Duodenal mucosa (tissue), 2 donors: ENCODE measurements around the gene MAGI1.

ENCODE experiments used
- H3K27ac ChIP-seq: one replicate; pipeline ENCODE4 v1.7.0; 2013; ENCODE audit warnings: low read depth, low read length
- H3K27me3 ChIP-seq, 2 donors: one replicate each; pipeline ENCODE4 v1.7.0; 2013; ENCODE audit warnings: low read length in 2 of 2, control low read depth in 1 of 2; ENCODE audit not compliant: insufficient read depth in 2 of 2, control insufficient read depth in 1 of 2
- H3K36me3 ChIP-seq, 2 donors: one replicate each; pipeline ENCODE4 v1.7.0; 2013; ENCODE audit warnings: low read length in 2 of 2, control low read depth in 1 of 2; ENCODE audit not compliant: insufficient read depth in 2 of 2, control insufficient read depth in 1 of 2
- H3K4me1 ChIP-seq, 2 donors: one replicate each; pipeline ENCODE4 v1.7.0; 2013; ENCODE audit warnings: low read length in 2 of 2, control low read depth in 1 of 2; ENCODE audit not compliant: insufficient read depth in 2 of 2, control insufficient read depth in 1 of 2
- H3K4me3 ChIP-seq, 2 donors: one replicate each; pipeline ENCODE4 v1.7.0; 2013; ENCODE audit warnings: low read length in 2 of 2, low read depth in 1 of 2
- H3K9ac ChIP-seq, 2 donors: one replicate each; pipeline ENCODE4 v1.7.0; 2013; ENCODE audit warnings: low read length in 2 of 2, low read depth in 1 of 2
- H3K9me3 ChIP-seq, 2 donors: one replicate each; pipeline ENCODE4 v1.7.0; 2013; ENCODE audit warnings: low read length in 2 of 2, control low read depth in 1 of 2; ENCODE audit not compliant: control insufficient read depth in 1 of 2

Gene MAGI1

DNA sequence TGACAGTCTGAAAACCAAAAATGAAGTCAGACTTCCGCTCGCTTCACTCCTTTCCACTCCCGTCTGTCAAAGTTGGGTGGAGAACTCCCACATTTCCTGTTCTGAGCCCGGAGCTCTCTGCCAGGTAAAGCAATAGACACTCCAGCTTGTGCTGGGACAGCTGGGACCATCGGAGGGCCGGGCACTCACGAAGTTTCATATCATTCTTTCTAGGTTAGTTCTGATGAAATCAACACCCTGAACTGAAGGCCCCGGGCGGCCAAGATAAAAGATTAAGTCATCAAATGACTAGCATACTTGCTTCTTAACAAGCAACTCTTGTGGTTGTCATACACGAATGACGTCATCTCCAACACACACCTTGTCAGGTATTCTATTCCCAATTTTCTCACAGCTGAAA, 42.1 kb downstream of the MAGI1 start:
- Histone ChIP-seq H3K9ac (no peak overlapping the region), H3K4me3 (no peak overlapping the region), H3K27ac (no peak overlapping the region), H3K9me3 (no peaks in the 10 kb centered on the region), H3K27me3 (no peaks in the 10 kb centered on the region), H3K4me1 (no peaks in the 10 kb centered on the region), H3K36me3 (no peaks in the 10 kb centered on the region)

DNA sequence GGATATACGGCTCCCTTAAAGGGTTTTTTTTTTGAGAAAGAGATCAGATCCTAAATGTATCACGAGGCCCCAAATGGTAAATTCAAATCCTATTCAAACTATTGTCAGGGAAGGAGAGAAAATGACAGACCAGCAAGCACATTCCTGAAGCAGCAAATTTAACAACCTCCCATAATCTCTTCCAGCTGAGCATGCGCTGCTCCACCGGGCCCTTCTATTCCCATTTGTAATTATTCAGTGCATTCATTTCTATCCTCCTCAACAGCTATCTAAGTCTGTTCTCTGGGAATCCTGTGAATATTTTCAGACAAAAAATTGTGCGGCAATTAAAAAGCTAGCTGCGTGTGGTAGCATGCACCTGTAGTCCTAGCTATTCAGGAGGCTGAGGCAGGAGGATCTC, 43.2 kb downstream of the MAGI1 start:
- H3K36me3 ChIP-seq: no peaks in the 10 kb centered on the region
- no peaks in the 10 kb centered on the region for H3K4me1 ChIP-seq
- no peak overlapping the region for H3K27ac ChIP-seq
- H3K9ac ChIP-seq: no peak overlapping the region
- H3K4me3 ChIP-seq: no peak overlapping the region
- H3K9me3 ChIP-seq: no peaks in the 10 kb centered on the region
- no peaks in the 10 kb centered on the region for H3K27me3 ChIP-seq

DNA sequence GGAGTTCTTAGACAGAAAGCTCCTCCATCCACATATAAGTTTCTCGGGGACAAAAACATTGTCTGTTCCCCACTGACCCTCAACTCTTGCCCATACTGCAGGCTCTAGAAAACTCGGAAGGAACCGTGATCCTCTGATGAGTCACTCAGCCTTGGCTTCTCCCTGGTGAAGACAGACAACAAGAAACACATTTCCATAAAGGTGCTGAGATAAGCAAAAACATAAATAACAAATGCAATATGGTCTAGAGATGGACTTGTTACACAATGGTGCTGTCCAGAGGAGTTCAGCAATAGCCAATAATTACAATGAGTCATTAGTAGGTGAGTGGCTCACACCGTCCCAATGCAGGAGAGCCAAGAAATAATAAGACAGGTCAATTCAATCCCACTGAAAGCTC, 43.7 kb downstream of the MAGI1 start:
- H3K36me3 ChIP-seq: no peaks in the 10 kb centered on the region
- H3K27ac ChIP-seq: no peak overlapping the region
- no peak overlapping the region for H3K9ac ChIP-seq
- no peaks in the 10 kb centered on the region for H3K9me3 ChIP-seq
- H3K4me1 ChIP-seq: no peaks in the 10 kb centered on the region
- no peak overlapping the region for H3K4me3 ChIP-seq
- no peaks in the 10 kb centered on the region for H3K27me3 ChIP-seq

DNA sequence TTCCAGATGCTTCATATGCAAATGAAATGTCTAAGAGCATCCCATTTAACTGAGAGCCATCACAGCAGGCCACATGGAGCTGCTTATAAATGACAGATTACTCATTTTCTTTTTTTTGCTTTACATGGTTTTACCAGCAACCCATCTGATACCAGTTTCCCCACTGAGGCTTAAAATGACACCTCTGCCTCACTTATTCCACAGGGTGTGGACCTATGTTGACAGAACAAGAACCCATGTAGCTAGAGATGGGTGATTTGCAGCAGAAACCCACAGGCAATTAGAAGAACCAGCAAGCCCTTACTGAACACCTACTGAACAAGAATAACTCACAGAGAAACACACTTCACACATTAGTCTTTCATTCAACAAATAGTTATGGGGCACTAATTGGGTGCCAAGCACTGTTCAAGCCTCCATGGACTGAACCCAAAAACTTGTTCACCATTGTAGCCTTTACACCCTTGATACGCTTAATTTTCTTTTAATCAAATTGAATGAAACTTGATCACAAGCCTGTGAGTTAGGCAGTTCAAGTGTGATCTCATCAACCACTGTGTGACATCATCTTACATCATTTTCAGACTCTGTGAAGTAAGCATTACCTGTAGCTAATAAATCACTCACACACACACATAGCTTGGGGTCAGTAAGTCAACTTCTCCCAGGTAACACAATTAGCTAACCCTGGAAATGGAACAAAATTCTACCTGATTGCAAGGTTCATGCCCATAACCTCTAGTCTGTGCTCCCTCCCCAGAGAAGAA, 45.4 kb downstream of the MAGI1 start:
- Histone ChIP-seq H3K9me3 (no peaks in the 10 kb centered on the region), H3K27me3 (no peaks in the 10 kb centered on the region), H3K27ac (no peak overlapping the region), H3K4me1 (no peaks in the 10 kb centered on the region), H3K4me3 (no peak overlapping the region), H3K36me3 (no peaks in the 10 kb centered on the region), H3K9ac (no peak overlapping the region)

DNA sequence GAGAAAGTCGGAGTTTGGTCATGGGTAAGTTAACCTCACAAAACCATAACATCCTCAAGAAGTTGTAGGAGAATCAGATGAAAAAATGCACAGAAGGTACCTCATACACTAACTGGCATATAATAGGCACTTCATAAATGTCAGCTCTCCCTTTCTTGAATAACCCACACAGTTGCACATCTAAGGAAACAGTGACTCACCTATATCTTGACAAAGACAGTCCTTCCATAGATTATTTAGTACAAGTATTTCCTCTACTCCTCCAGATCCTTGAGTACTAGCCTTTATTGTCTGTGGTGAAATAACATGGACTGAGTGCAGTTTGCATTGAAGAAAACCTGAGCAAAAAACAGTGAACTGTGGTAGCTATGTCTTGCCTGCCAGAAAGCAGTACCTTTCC, 46.6 kb downstream of the MAGI1 start:
- H3K27me3 ChIP-seq: no peaks in the 10 kb centered on the region
- no peak overlapping the region for H3K27ac ChIP-seq
- H3K4me3 ChIP-seq: no peak overlapping the region
- H3K36me3 ChIP-seq: no peaks in the 10 kb centered on the region
- no peaks in the 10 kb centered on the region for H3K9me3 ChIP-seq
- H3K9ac ChIP-seq: no peak overlapping the region
- H3K4me1 ChIP-seq: no peaks in the 10 kb centered on the region

DNA sequence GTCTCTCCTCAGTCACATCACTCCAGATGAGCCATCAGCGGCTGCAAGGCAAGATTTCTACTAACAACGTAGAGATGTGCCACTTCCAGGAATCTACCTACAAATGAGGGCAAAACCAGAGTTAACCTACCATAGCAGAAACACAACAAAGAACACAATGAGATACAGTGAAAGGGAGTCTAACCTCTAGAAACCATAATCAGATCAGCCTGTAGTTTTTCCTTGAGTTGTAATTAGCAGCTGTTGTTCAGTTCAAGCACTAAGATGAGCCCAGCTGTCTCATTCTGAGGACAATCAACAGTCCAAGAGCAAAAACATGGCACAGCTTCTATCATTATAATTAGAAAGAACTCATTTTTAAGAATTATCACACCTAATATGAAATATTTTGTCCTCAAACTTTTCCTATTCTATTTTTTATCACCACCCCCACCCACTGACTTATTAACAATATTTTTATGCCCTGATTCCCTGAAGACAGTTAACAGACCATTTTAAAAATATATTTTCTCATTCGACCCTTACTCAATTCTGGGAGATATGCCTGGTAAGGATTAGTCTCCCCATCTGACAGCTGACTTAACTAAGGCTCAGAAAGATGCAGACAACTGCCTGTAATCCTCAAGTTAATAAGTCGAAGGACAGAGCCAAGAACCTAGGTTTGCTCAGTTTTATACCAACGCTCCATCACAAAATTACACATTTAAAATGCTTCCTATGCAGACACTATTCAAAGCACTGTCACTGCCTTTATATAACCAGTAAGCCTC, 50.1 kb downstream of the MAGI1 start:
- no peak overlapping the region for H3K9ac ChIP-seq
- H3K36me3 ChIP-seq: no peaks in the 10 kb centered on the region
- H3K9me3 ChIP-seq: no peaks in the 10 kb centered on the region
- H3K27ac ChIP-seq: no peak overlapping the region
- no peaks in the 10 kb centered on the region for H3K27me3 ChIP-seq
- no peaks in the 10 kb centered on the region for H3K4me1 ChIP-seq
- no peak overlapping the region for H3K4me3 ChIP-seq

DNA sequence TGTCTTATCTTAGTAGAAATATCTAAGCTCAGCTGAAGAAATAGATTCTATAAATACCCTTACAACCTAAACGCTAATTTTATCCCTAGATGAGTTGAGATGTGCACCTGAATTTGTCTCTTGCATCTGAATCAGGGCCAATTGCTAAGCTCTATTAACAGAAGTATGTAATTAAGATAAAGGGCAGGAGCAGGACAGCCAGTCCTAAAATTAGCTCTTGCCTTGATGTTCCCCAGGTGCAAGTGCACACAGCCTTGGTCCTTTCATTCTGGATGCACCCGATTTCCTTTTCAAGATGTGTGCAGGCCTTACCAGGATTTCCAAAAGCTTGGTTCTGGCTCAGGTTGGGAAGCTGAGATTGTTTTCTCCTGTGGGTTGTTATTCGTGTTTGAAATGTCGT, 52.4 kb downstream of the MAGI1 start:
- H3K27ac ChIP-seq: no peak overlapping the region
- no peaks in the 10 kb centered on the region for H3K9me3 ChIP-seq
- no peak overlapping the region for H3K4me3 ChIP-seq
- no peaks in the 10 kb centered on the region for H3K27me3 ChIP-seq
- no peaks in the 10 kb centered on the region for H3K36me3 ChIP-seq
- H3K9ac ChIP-seq: no peak overlapping the region
- H3K4me1 ChIP-seq: no peaks in the 10 kb centered on the region

DNA sequence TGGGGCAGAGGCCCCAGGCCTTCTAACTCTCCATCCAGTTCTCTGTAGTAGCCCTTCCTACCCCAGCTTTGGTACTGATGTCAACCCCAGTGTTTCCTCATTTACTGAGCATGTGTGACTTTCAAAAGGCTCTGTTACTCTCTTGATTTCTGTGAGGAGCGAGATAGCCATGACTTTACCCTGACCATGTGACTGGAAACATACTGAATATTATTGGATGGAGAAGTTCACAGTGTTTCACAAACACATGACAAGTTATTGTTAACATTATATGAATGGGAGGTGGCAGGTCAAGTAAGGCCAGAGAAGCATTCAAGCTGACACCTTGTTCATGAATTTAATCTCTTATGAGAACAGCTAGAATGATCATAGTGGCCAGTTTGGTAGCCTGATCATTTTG, 53.7 kb downstream of the MAGI1 start:
- Histone ChIP-seq H3K27ac (no peak overlapping the region), H3K27me3 (no peaks in the 10 kb centered on the region), H3K36me3 (no peaks in the 10 kb centered on the region), H3K4me3 (no peak overlapping the region), H3K4me1 (no peaks in the 10 kb centered on the region), H3K9ac (no peak overlapping the region), H3K9me3 (no peaks in the 10 kb centered on the region)

DNA sequence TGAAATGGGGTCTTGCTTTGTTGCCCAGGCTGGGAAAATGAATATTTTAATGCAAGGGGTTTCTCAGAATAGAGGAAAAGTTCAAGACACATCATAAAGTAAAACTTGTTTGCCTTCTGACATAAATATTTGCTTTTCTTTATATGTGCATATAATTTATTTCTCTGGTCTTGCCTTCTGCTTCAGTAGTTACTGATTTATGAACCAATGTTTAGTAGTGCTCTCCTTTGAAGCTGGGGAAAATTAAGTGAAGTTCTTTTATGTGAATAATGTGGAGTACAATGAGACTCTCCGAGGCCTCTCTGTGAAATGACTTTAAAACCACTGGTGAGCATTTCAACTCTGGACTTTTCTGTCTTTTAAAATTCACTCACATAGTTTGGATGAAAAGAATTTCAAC, 55.6 kb downstream of the MAGI1 start:
- Histone ChIP-seq H3K27ac (no peak overlapping the region), H3K9me3 (no peaks in the 10 kb centered on the region), H3K9ac (no peak overlapping the region), H3K4me1 (peaks cover 0 to 6% of the 10 kb centered on the region in 2 donors), H3K27me3 (no peaks in the 10 kb centered on the region), H3K36me3 (no peaks in the 10 kb centered on the region), H3K4me3 (no peak overlapping the region)

DNA sequence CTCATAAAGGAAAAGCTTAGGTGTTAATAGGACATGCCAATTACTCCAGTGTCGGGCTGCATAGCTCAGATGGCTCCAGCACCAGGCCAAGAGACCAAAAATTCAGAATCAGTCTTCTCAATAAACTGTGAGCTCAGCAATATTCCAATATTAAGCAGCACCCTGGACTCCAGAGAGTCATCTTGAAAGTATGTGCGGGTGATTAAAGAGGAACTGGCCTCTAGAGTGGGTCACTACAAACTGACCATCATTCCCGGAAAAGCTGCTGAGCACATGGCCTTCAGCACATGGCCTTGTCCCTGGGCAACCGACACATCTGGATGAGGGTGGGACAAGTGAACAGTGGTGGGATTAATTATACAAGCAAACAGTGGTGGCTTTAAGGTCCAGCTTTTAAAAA, 59.0 kb downstream of the MAGI1 start:
- Histone ChIP-seq H3K9ac (no peak overlapping the region), H3K4me1 (peaks cover 0 to 6% of the 10 kb centered on the region in 2 donors), H3K4me3 (no peak overlapping the region), H3K36me3 (no peaks in the 10 kb centered on the region), H3K27ac (no peak overlapping the region), H3K9me3 (no peaks in the 10 kb centered on the region), H3K27me3 (no peaks in the 10 kb centered on the region)
